SU-DHL-6 (cell line): Measurements from ENCODE around the gene TRIM17.

Experiments used
- H2AFZ ChIP-seq: fragments of 200-600 bp; sonication (generic); 2 replicates; pipeline ENCODE4 v1.6.1; 2014; ENCODE audit warnings: low read depth, mild to moderate bottlenecking, moderate library complexity, mixed read lengths, antibody characterized with exemption, low read length; ENCODE audit not compliant: severe bottlenecking
- H3F3A ChIP-seq: fragments of 200-600 bp; shearing (Covaris generic); 2 replicates; pipeline ENCODE4 v1.6.0; 2016; ENCODE audit warnings: antibody characterized with exemption, mild to moderate bottlenecking; ENCODE audit not compliant: insufficient read depth
- H3K27ac ChIP-seq: fragments of 200-600 bp; sonication (generic); 2 replicates; pipeline ENCODE4 v1.5.1; 2016; ENCODE audit warnings: low read depth, mild to moderate bottlenecking, low read length, moderate library complexity, mixed read lengths
- H3K27me3 ChIP-seq: fragments of 200-600 bp; sonication (generic), shearing (Covaris generic); 2 replicates; pipeline ENCODE4 v1.6.0; 2014; ENCODE audit warnings: mild to moderate bottlenecking, low read length
- H3K36me3 ChIP-seq: fragments of 200-600 bp; sonication (generic); 2 replicates; pipeline ENCODE4 v1.6.1; 2014; ENCODE audit warnings: mild to moderate bottlenecking, low read length, mixed read lengths
- H3K4me2 ChIP-seq: fragments of 300-600, 200-600 bp; shearing (Covaris generic), sonication (generic); 2 replicates; pipeline ENCODE4 v1.6.0; 2014; ENCODE audit warnings: low read length, low read depth, mild to moderate bottlenecking; ENCODE audit not compliant: poor library complexity, severe bottlenecking
- H3K4me3 ChIP-seq: fragments of 200-600 bp; sonication (generic); 2 replicates; pipeline ENCODE4 v1.5.1; 2014; ENCODE audit warnings: antibody characterized with exemption, low read length, mild to moderate bottlenecking, mixed read lengths; ENCODE audit not compliant: insufficient read depth, poor library complexity, severe bottlenecking
- H3K79me2 ChIP-seq: fragments of 200-600 bp; sonication (generic); 2 replicates; pipeline ENCODE4 v1.6.1; 2014; ENCODE audit warnings: mild to moderate bottlenecking, low read length, moderate library complexity; ENCODE audit not compliant: insufficient read depth
- H3K9ac ChIP-seq: fragments of 200-600 bp; sonication (generic); 2 replicates; pipeline ENCODE4 v1.7.0; 2014; ENCODE audit warnings: mild to moderate bottlenecking, low read length
- H3K9me2 ChIP-seq: fragments of 200-600 bp; sonication (generic); replicated peaks from 2 replicates; pipeline ENCODE4 v1.6.1; 2014; ENCODE audit warnings: low read length; ENCODE audit not compliant: insufficient read depth
- H3K9me3 ChIP-seq: fragments of 200-600 bp; sonication (generic); 2 replicates; pipeline ENCODE4 v1.6.1; 2014; ENCODE audit warnings: low read length, mixed read lengths; ENCODE audit not compliant: insufficient read depth
- H4K20me1 ChIP-seq: fragments of 200-600 bp; sonication (generic); 2 replicates; pipeline ENCODE4 v1.6.1; 2014; ENCODE audit warnings: low read depth, mild to moderate bottlenecking, antibody characterized with exemption, low read length, moderate library complexity, mixed read lengths
- CTCF ChIP-seq: fragments of 200-600 bp; sonication (generic); IDR thresholded peaks from one replicate; pipeline ENCODE4 v1.5.1; 2017; ENCODE audit warnings: antibody characterized with exemption, mild to moderate bottlenecking, low read length, moderate library complexity; ENCODE audit not compliant: insufficient read depth, poor library complexity, severe bottlenecking
- EZH2phosphoT487 ChIP-seq: fragments of 200-600 bp; sonication (generic), shearing (Covaris generic); conservative IDR thresholded peaks from 2 replicates; pipeline ENCODE4 v1.6.1; 2018; ENCODE audit warnings: mild to moderate bottlenecking, antibody characterized with exemption, low read length, moderate library complexity, mixed read lengths

The TRIM17 gene

GRCh38 chr1:228457396-228458176 lies 40.9 kb upstream of the TRIM17 start:
- peak overlapping the region; percentile 29 for H3K4me3 ChIP-seq
- peak overlapping the region; percentile 22 for H3K9ac ChIP-seq

GRCh38 chr1:228457017-228457395 lies 40.3 kb upstream of the TRIM17 start:
- Histone ChIP-seq H3K27me3 (no peaks in the 10 kb centered on the region), H3K4me2 (peak overlapping the region; percentile 52), H3K9me3 (no peaks in the 10 kb centered on the region), H3F3A (no peaks in the 10 kb centered on the region), H3K4me3 (peak overlapping the region; percentile 29), H3K9ac (peak overlapping the region; percentile 22), H2AFZ (no peak overlapping the region), H3K79me2 (no peaks in the 10 kb centered on the region), H3K27ac (peak overlapping the region; percentile 43), H3K36me3 (no peaks in the 10 kb centered on the region), H4K20me1 (no peaks in the 10 kb centered on the region), H3K9me2 (no peaks in the 10 kb centered on the region)
- TF ChIP-seq CTCF (no peak), EZH2phosphoT487 (no peak)

More at GRCh38 chr1:228457396-228458176, 40.9 kb upstream of the TRIM17 start:
- Histone ChIP-seq H3K9me3 (no peaks in the 10 kb centered on the region), H3K79me2 (no peaks in the 10 kb centered on the region), H4K20me1 (no peaks in the 10 kb centered on the region), H3K36me3 (no peaks in the 10 kb centered on the region), H3K27me3 (no peaks in the 10 kb centered on the region), H3K9me2 (no peaks in the 10 kb centered on the region), H3F3A (no peaks in the 10 kb centered on the region), H2AFZ (no peak overlapping the region), H3K27ac (peak overlapping the region; percentile 79), H3K4me2 (peak overlapping the region; percentile 58)
- no peak for TF ChIP-seq CTCF
- no peak for TF ChIP-seq EZH2phosphoT487

GRCh38 chr1:228456252-228457016 lies 39.8 kb upstream of the TRIM17 start:
- H3K9ac ChIP-seq = peak overlapping the region; percentile 22
- H2AFZ ChIP-seq = no peak overlapping the region
- no peaks in the 10 kb centered on the region for H3K36me3 ChIP-seq
- no peaks in the 10 kb centered on the region for H3F3A ChIP-seq
- no peaks in the 10 kb centered on the region for H3K27me3 ChIP-seq
- TF ChIP-seq CTCF = no peak
- H4K20me1 ChIP-seq = no peaks in the 10 kb centered on the region
- H3K79me2 ChIP-seq = no peaks in the 10 kb centered on the region
- peak overlapping the region; percentile 52 for H3K4me2 ChIP-seq
- H3K27ac ChIP-seq = no peak overlapping the region
- H3K9me3 ChIP-seq = no peaks in the 10 kb centered on the region
- H3K9me2 ChIP-seq = no peaks in the 10 kb centered on the region
- peak overlapping the region; percentile 29 for H3K4me3 ChIP-seq
